H9 (cell line): ENCODE measurements around the gene CCDC102A. TPM values are rescaled to one million over a fixed set of nuclear protein-coding genes. Genes with fewer than 3 reads are reported as not detected.

Experiments
- DNase-seq: peaks from one replicate; pipeline ENCODE4 v3.0.0-alpha.2; 2017
- H2AFZ ChIP-seq: one replicate; pipeline ENCODE4 v1.6.1; 2013; ENCODE audit warnings: mild to moderate bottlenecking, low read length, control low read depth, moderate library complexity
- H2AK5ac ChIP-seq: 2 replicates; pipeline ENCODE4 v1.6.1; 2013; ENCODE audit warnings: low read length, control low read depth, mixed read lengths; ENCODE audit not compliant: insufficient read length
- H2BK120ac ChIP-seq: one replicate; pipeline ENCODE4 v1.6.1; 2013; ENCODE audit warnings: low read depth, mild to moderate bottlenecking, low read length, control low read depth, inconsistent platforms; ENCODE audit not compliant: poor library complexity, severe bottlenecking
- H2BK12ac ChIP-seq: 2 replicates; pipeline ENCODE4 v1.6.1; 2013; ENCODE audit warnings: low read length, control low read depth, mixed read lengths, low read depth; ENCODE audit not compliant: insufficient read length
- H2BK15ac ChIP-seq: 2 replicates; pipeline ENCODE4 v1.6.1; 2013; ENCODE audit warnings: low read depth, low read length, control low read depth
- H2BK20ac ChIP-seq: one replicate; pipeline ENCODE4 v1.6.1; 2013; ENCODE audit warnings: low read depth, mild to moderate bottlenecking, low read length, control low read depth, inconsistent platforms; ENCODE audit not compliant: poor library complexity, severe bottlenecking
- H2BK5ac ChIP-seq: 2 replicates; pipeline ENCODE4 v1.6.1; 2013; ENCODE audit warnings: low read length, control low read depth, mixed read lengths; ENCODE audit not compliant: insufficient read length
- H3K14ac ChIP-seq: 2 replicates; pipeline ENCODE4 v1.6.1; 2013; ENCODE audit warnings: low read length, control low read depth; ENCODE audit not compliant: insufficient read depth
- H3K18ac ChIP-seq: 2 replicates; pipeline ENCODE4 v1.6.1; 2013; ENCODE audit warnings: low read depth, mild to moderate bottlenecking, mixed read lengths, low read length, control low read depth; ENCODE audit not compliant: insufficient read length
- H3K23ac ChIP-seq: 2 replicates; pipeline ENCODE4 v1.6.1; 2013; ENCODE audit warnings: low read length, control low read depth, mixed read lengths, low read depth; ENCODE audit not compliant: insufficient read length
- H3K23me2 ChIP-seq: 2 replicates; pipeline ENCODE4 v1.6.1; 2013; ENCODE audit warnings: low read depth, mild to moderate bottlenecking, mixed read lengths, low read length, control low read depth; ENCODE audit not compliant: insufficient read length, poor library complexity, severe bottlenecking
- H3K27ac ChIP-seq: 2 replicates; pipeline ENCODE4 v1.5.1; 2013; ENCODE audit warnings: low read length, control low read depth, mixed read lengths, low read depth; ENCODE audit not compliant: insufficient read length
- H3K27me3 ChIP-seq: 2 replicates; pipeline ENCODE4 v1.6.1; 2013; ENCODE audit warnings: low read length, control low read depth, inconsistent platforms; ENCODE audit not compliant: insufficient read depth
- H3K4ac ChIP-seq: 2 replicates; pipeline ENCODE4 v1.6.1; 2013; ENCODE audit warnings: low read depth, mild to moderate bottlenecking, control low read depth, inconsistent platforms, low read length, moderate library complexity
- H3K4me1 ChIP-seq: 2 replicates; pipeline ENCODE4 v1.6.1; 2013; ENCODE audit warnings: low read length, control low read depth, inconsistent platforms; ENCODE audit not compliant: insufficient read depth
- H3K4me2 ChIP-seq: 2 replicates; pipeline ENCODE4 v1.6.1; 2013; ENCODE audit warnings: low read length, control low read depth, mixed read lengths; ENCODE audit not compliant: insufficient read length, insufficient read depth
- H3K56ac ChIP-seq: 2 replicates; pipeline ENCODE4 v1.6.1; 2013; ENCODE audit warnings: low read depth, mild to moderate bottlenecking, mixed read lengths, low read length, control low read depth; ENCODE audit not compliant: insufficient read length
- H3K79me1 ChIP-seq: 2 replicates; pipeline ENCODE4 v1.6.1; 2013; ENCODE audit warnings: low read depth, mild to moderate bottlenecking, moderate library complexity, low read length, control low read depth, inconsistent platforms; ENCODE audit not compliant: insufficient read depth, poor library complexity, severe bottlenecking
- H3K79me2 ChIP-seq: 2 replicates; pipeline ENCODE4 v1.6.1; 2013; ENCODE audit warnings: low read length, control low read depth, inconsistent platforms; ENCODE audit not compliant: insufficient read depth
- H3K9ac ChIP-seq: 2 replicates; pipeline ENCODE4 v1.6.1; 2013; ENCODE audit warnings: low read length, control low read depth, mixed read lengths; ENCODE audit not compliant: insufficient read length; ENCODE audit errors: extremely low read depth
- H3K9me3 ChIP-seq: one replicate; pipeline ENCODE4 v1.6.1; 2013; ENCODE audit warnings: low read depth, low read length, inconsistent platforms; ENCODE audit not compliant: control insufficient read depth
- H3T11ph ChIP-seq: one replicate; pipeline ENCODE4 v1.6.1; 2013; ENCODE audit warnings: mild to moderate bottlenecking, low read length, control low read depth, inconsistent platforms
- H4K20me1 ChIP-seq: one replicate; pipeline ENCODE4 v1.6.1; 2013; ENCODE audit not compliant: control insufficient read depth, insufficient read length, insufficient read depth
- H4K5ac ChIP-seq: 2 replicates; pipeline ENCODE4 v1.6.1; 2013; ENCODE audit warnings: low read depth, mild to moderate bottlenecking, mixed read lengths, low read length, control low read depth; ENCODE audit not compliant: insufficient read length
- H4K8ac ChIP-seq: replicated peaks from 2 replicates; pipeline ENCODE4 v1.6.1; 2013; ENCODE audit warnings: low read length, control low read depth, mixed read lengths, low read depth; ENCODE audit not compliant: insufficient read length
- H4K91ac ChIP-seq: 2 replicates; pipeline ENCODE4 v1.6.1; 2013; ENCODE audit warnings: low read depth, mild to moderate bottlenecking, moderate library complexity, mixed read lengths, low read length, control low read depth; ENCODE audit not compliant: insufficient read length
- H3K27ac Mint-ChIP-seq, 3 experiments: 2 replicates in 2 of 3; 3 replicates in 1 of 3; pipeline ENCODE4 v1.8.0; 2020 to 2021; ENCODE audit warnings: mixed read lengths in 3 of 3, mild to moderate bottlenecking in 1 of 3, moderate library complexity in 1 of 3
- H3K27me3 Mint-ChIP-seq: 2 replicates; pipeline ENCODE4 v1.8.0; 2021; ENCODE audit warnings: low read depth, mild to moderate bottlenecking, moderate library complexity, mixed read lengths
- H3K36me3 Mint-ChIP-seq, 3 experiments: 2 replicates in 2 of 3; 3 replicates in 1 of 3; pipeline ENCODE4 v1.8.0; 2020 to 2021; ENCODE audit warnings: low read depth in 3 of 3, mixed read lengths in 3 of 3; ENCODE audit not compliant: insufficient read depth in 1 of 3
- H3K4me1 Mint-ChIP-seq, 2 experiments: 2 replicates each; pipeline ENCODE4 v1.8.0; 2020; ENCODE audit warnings: mixed read lengths in 2 of 2
- H3K4me3 Mint-ChIP-seq, 2 experiments: 2 replicates in 1 of 2; 3 replicates in 1 of 2; pipeline ENCODE4 v1.8.0; 2020 to 2021; ENCODE audit warnings: mild to moderate bottlenecking in 2 of 2, mixed read lengths in 2 of 2, moderate library complexity in 1 of 2
- H3K9me3 Mint-ChIP-seq, 2 experiments: 2 replicates in 1 of 2; 3 replicates in 1 of 2; pipeline ENCODE4 v1.8.0; 2020; ENCODE audit warnings: mild to moderate bottlenecking in 2 of 2, mixed read lengths in 2 of 2, moderate library complexity in 1 of 2
- WGBS: extraction: QIAGEN DNeasy Blood & Tissue Kit; methylation state at CpG from one replicate; pipeline ENCODE4 v1.1.7; 2013; ENCODE audit warnings: missing lambda C conversion rate, low lambda C conversion rate, mixed read lengths; ENCODE audit not compliant: insufficient read length; ENCODE audit errors: extremely low coverage; 5-methylcytosine and 5-hydroxymethylcytosine counted together
- total RNA-seq: library from RNA; stranded (reverse); gene quantifications from 2 replicates; pipeline ENCODE4 v1.2.1, GENCODE V29; 2021
- TF ChIP-seq, protein P1 (sequence below): fragments of 200-600 bp; sonication (generic); conservative IDR thresholded peaks from 3 replicates; pipeline ENCODE4 v1.8.0; 2021; ENCODE audit warnings: antibody characterized with exemption, mild to moderate bottlenecking

Gene CCDC102A
- total RNA-seq, 1 experiment from 2014 or later = 8.2 TPM

- no peaks in the 10 kb centered on the region; the same call in 1 of the 2 replicates for H3K27me3 ChIP-seq
- peaks cover 5% of the 10 kb centered on the region; the same call in 1 of the 2 replicates for H3K4me1 ChIP-seq
- H3K14ac ChIP-seq = no peak overlapping the region
- H3K56ac ChIP-seq = no peak overlapping the region
- H4K20me1 ChIP-seq = peaks cover 3% of the 10 kb centered on the region
- H2BK15ac ChIP-seq = no peak overlapping the region
- H3K4ac ChIP-seq = no peak overlapping the region
- H3K4me3 Mint-ChIP-seq = peak overlapping the region in 1 of 2 experiments; percentile 24; a peak in 2 of 5 replicates
- peaks cover 18 to 32% (median 31%) of the 10 kb centered on the region in 3 experiments; a peak in 6 of 7 replicates for H3K36me3 Mint-ChIP-seq
- peaks cover 54 to 59% of the 10 kb centered on the region in 2 experiments for H3K4me1 Mint-ChIP-seq
- no peak overlapping the region for H2BK20ac ChIP-seq
- H4K5ac ChIP-seq = no peak overlapping the region
- no peak overlapping the region for H3K4me2 ChIP-seq
- H3K79me2 ChIP-seq = no peaks in the 10 kb centered on the region
- H2BK12ac ChIP-seq = no peak overlapping the region
- WGBS = no CpG with 5 or more reads among the region's 3 CpGs
- TF ChIP-seq, protein P1, sequence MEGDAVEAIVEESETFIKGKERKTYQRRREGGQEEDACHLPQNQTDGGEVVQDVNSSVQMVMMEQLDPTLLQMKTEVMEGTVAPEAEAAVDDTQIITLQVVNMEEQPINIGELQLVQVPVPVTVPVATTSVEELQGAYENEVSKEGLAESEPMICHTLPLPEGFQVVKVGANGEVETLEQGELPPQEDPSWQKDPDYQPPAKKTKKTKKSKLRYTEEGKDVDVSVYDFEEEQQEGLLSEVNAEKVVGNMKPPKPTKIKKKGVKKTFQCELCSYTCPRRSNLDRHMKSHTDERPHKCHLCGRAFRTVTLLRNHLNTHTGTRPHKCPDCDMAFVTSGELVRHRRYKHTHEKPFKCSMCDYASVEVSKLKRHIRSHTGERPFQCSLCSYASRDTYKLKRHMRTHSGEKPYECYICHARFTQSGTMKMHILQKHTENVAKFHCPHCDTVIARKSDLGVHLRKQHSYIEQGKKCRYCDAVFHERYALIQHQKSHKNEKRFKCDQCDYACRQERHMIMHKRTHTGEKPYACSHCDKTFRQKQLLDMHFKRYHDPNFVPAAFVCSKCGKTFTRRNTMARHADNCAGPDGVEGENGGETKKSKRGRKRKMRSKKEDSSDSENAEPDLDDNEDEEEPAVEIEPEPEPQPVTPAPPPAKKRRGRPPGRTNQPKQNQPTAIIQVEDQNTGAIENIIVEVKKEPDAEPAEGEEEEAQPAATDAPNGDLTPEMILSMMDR = no peak
- no peaks in the 10 kb centered on the region for H3K9me3 ChIP-seq
- no peak overlapping the region for H2AFZ ChIP-seq
- H3T11ph ChIP-seq = no peak overlapping the region
- no peak overlapping the region for H2BK120ac ChIP-seq
- H3K9ac ChIP-seq = no peak overlapping the region
- H3K27ac ChIP-seq = no peak overlapping the region
- no peak overlapping the region for H3K23ac ChIP-seq
- no peaks in the 10 kb centered on the region for H3K9me3 Mint-ChIP-seq
- no peak overlapping the region for H2AK5ac ChIP-seq
- H3K18ac ChIP-seq = no peak overlapping the region
- H3K27ac Mint-ChIP-seq = no peak overlapping the region
- H3K79me1 ChIP-seq = no peaks in the 10 kb centered on the region
- peaks cover 23% of the 10 kb centered on the region for H3K27me3 Mint-ChIP-seq
- no peak overlapping the region for H4K91ac ChIP-seq
- no peak for DNase-seq
- H4K8ac ChIP-seq = no peak overlapping the region
- H2BK5ac ChIP-seq = no peak overlapping the region
- peaks cover 9% of the 10 kb centered on the region for H3K23me2 ChIP-seq
Observed at GRCh38 chr16:57531253-57531575, 5.2 kb downstream of the CCDC102A start.
